ENCODE results near the gene MBNL3.
"Not testable (repeated sequence)": the region's sequence is repeated elsewhere in the genome, so short reads cannot be mapped to it uniquely, and the experiment has no call there.

MBNL3 gene

DNA sequence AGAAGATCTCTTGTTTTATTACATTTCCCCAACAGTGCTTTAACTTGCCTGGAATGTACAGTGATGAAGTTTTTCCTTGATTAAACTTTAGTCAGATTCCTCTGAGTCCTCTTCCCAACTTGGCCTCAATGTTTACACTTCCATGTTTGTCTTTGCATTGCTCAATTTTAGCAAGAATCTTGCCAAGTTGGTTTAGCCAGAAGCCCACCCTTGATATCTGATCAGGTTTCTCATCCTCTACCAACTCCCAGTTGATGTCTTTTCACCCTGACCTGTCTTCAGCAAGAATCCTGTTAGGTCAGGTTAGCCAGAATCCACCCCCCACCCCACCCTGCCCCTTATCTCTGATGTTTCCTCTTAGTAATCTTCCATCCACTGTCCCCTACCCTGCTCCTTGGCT, 120.9 kb downstream of the MBNL3 start:
- DNase-seq: no peak

DNA sequence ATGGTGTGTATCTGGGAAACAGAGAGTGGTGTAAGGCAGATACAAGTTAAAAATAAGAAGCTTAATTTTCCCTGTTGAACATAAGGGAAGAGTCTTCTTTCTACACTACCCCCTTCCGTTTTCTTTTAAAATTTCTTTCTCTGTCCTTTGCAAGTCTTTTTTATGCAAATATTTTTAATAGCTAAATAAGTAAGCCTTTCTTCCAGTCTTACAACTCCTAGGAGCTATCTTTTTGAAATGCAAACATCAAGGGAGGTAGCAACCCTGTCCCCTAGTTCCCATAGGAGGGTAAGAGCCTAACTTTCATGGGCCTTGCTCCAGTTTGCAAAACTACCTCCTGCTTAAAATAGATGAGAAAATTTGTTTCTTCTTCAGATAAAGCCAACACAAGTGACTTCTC, 121.5 kb downstream of the MBNL3 start:
- no peak for DNase-seq

DNA sequence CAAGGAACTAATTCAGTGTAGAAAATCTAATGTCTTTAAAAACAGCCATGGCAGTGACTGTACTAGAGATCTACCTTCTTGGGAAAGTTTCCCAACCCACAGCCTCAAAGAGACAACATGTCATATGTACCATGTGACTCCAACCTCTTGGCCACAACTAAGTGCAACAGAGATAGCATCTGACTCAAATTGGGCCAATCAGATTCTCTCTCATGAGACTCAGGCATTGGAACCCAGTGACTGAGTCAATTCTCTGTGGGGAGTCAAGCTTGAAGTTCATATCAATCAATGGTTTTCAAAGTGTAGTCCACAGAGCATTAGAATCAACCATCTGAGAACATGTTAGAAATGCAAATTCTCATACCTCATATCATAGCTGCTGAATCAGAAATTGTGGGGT, 123.3 kb downstream of the MBNL3 start:
- no peak for DNase-seq

DNA sequence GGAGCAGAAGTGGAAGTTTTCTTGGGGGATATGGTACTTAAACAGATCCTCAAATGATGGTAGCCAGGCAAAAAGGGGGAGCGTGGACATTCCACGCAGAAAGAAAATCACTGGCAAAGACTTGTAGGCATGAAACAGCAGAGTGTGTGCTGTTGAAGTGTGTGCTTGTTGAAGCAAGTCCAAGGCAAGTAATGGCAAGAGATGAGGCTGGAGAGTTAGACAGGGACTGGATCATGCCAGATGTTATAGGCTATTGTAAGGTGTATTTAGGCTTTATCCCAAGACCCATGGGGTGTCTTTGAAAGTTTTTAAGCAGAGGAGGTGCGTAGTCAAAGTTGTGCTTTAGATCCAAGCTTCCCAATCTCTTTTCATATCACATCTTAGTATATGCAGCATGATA, 124.5 kb downstream of the MBNL3 start:
- DNase-seq: no peak

DNA sequence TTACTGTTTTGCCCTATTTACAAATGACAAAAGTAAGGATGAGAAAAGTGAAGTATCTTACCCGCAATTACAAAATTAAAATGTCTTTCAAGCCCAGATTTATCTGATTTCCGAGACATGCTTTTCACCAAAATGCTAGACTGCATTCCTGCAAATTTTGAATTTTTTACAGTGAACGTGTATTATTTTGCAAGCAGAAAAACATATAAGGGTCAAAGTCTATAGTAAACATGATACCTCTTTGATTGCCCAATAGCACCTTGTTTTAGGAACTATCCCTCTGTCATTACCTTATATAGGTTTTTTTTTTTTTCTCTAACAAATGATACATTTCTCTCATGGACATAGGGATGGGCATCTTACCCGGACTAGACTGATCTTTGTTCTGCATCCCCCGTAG, 135.4 kb downstream of the MBNL3 start:
- DNase-seq: no peak

DNA sequence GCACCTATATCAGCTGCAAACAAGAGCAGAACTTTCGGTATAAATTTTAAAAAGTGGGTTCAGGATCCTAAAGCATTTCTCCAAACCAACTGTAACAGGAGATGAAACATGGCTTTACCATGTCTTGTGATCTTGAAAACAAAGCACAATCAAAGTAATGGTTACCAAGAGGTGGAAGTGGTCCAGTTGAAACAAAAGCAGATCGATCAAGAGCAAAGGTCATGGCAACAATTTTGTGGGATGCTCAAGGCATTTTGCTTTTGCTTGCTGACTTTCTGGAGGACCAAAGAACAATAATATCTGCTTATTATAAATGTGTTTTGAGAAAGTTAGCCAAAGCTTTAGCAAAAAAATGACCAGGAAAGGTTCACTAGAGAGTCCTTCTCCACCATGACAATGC, 152.7 kb downstream of the MBNL3 start:
- DNase-seq: no peak

DNA sequence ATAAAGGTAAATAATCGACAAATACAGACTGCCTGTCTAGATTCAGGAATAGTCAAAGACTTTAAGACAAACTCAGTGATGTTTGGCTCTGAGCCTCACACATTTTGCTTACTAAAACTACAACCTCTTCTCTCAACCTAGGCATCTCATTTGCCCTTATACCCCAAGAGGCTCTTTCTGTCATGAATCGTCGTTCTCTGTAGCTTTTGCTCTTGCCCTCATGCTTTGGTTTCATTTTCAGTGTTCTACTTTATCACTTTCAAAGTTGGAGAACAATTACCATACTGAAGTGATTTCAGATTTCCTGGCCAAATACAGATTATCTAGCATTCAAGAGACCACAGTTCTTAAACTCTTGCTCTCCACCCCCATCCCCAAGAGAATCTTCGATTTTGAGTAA, 155.5 kb downstream of the MBNL3 start:
- DNase-seq: no peak

DNA sequence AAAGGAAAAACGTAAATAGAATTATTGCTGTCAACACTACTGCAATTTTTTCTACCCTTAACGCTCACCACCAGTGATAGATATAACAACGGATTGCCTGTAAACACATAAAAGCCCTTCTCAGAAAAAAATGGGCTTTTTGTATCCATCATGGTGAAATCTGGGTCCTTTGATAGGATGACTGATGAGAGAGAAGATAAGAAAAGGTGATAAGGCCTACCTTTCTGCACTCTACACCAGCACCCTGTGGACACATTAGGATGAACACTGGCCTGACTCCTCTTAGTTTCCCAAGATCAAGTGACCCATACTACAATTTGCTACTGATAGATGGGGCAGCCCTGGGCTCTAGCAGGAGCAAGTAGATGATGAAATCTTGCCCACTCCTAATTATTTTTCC, 157.3 kb downstream of the MBNL3 start:
- no peak for DNase-seq

DNA sequence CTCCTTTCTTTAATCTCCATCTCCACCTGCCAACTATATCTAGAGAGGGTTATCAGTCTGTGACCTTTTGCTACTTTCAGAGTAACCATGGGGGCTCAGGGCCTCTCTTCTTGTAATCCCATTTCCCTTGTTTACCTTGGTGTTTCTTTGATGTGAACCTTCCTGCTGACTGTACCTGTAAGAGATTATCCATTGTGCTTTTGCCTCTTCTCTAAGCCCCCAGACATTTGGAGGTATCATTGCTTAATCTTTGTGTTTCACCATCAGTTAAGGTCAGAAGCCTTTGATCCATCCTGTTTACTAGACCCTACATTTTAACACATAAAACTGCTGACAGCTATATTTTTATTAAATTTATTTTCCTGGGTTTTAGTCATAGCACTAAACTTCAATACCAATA, 157.8 kb downstream of the MBNL3 start:
- DNase-seq: no peak

DNA sequence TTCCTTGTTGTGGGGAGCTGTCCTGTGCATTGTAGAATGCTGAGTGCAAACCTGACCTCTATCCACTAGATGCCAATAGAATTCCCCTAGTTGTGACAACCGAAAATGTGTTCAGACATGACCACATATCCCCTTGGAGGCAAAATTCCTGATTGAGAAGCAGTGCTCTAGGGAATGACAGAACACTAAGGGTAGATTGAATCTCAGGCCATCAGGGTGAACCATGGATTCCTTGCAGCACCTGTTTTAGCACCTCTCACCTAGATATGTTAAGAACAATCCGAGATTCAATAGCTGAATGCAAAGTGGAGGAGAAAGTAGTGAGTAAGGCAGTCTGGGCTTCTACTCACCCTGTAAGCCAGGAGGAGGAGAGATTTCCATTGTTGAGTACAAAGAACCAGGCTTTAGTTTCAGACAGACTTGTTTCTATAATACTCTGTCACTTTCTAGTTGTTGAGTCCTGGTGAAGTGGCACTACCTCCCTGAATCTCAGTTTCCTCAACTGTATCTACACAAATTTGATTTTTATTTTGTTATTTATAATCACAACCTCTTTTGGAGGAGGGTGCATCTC, 158.6 kb downstream of the MBNL3 start:
- DNase-seq: no peak

DNA sequence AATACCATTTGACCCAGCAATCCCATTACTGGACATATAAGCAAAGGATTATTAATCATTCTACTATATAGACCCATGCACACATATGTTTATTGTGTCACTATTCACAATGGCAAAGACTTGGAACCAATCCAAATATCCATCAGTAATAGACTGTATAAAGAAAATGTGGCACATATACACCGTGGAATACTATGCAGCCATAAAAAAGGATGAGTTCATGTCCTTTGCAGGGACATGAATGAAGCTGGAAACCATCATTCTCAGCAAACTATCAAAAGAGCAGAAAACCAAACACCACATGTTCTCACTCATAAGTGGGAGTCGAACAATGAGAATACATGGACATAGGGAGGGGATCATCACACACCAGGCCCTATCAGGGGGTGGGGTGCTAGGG, 161.9 kb downstream of the MBNL3 start:
- DNase-seq: not testable (repeated sequence)
